Hepatocyte (in vitro differentiated cells): ENCODE data around the gene ANKS3. TPM values are rescaled to one million over a fixed set of nuclear protein-coding genes. Genes with fewer than 3 reads are reported as not detected.
A peak's percentile ranks its signal among the peaks of the same experiment; 100 is the strongest.
"Not testable (repeated sequence)": the region's sequence is repeated elsewhere in the genome, so short reads cannot be mapped to it uniquely, and the experiment has no call there.

Experiments
- DNase-seq: peaks from one replicate; pipeline ENCODE4 v3.0.0-alpha.2; 2016; ENCODE audit warnings: low spot score
- H2AFZ ChIP-seq: fragments of 200-600 bp; sonication (generic); 2 replicates; pipeline ENCODE4 v1.6.0; 2016; ENCODE audit warnings: antibody characterized with exemption, mild to moderate bottlenecking
- H3K27ac ChIP-seq: fragments of 200-600 bp; sonication (generic); 2 replicates; pipeline ENCODE4 v1.5.1; 2016; ENCODE audit warnings: mild to moderate bottlenecking
- H3K27me3 ChIP-seq: fragments of 200-600 bp; sonication (generic); 2 replicates; pipeline ENCODE4 v1.6.1; 2016
- H3K36me3 ChIP-seq: fragments of 200-600 bp; sonication (generic); replicated peaks from 2 replicates; pipeline ENCODE4 v1.5.1; 2016; ENCODE audit warnings: low read depth; ENCODE audit not compliant: insufficient read depth
- H3K4me1 ChIP-seq: fragments of 200-600 bp; sonication (generic); 2 replicates; pipeline ENCODE4 v1.5.1; 2016; ENCODE audit warnings: mild to moderate bottlenecking, moderate library complexity; ENCODE audit not compliant: insufficient read depth
- H3K4me2 ChIP-seq: fragments of 200-600 bp; sonication (generic); 2 replicates; pipeline ENCODE4 v1.6.0; 2016
- H3K4me3 ChIP-seq: fragments of 200-600 bp; sonication (generic); 2 replicates; pipeline ENCODE4 v1.5.1; 2016; ENCODE audit warnings: mild to moderate bottlenecking
- H3K79me2 ChIP-seq: fragments of 200-600 bp; sonication (generic); 2 replicates; pipeline ENCODE4 v1.6.0; 2017; ENCODE audit warnings: mild to moderate bottlenecking
- H3K9me2 ChIP-seq: fragments of 200-600 bp; sonication (generic); replicated peaks from 2 replicates; pipeline ENCODE4 v1.6.0; 2017; ENCODE audit warnings: mild to moderate bottlenecking; ENCODE audit not compliant: insufficient read depth
- H3K9me3 ChIP-seq: fragments of 200-600 bp; sonication (generic); 2 replicates; pipeline ENCODE4 v1.5.1; 2016; ENCODE audit warnings: low read depth, mild to moderate bottlenecking
- H4K20me1 ChIP-seq: fragments of 200-600 bp; sonication (generic); 2 replicates; pipeline ENCODE4 v1.6.0; 2016; ENCODE audit warnings: mild to moderate bottlenecking; ENCODE audit not compliant: insufficient read depth, poor library complexity, severe bottlenecking
- CTCF ChIP-seq: fragments of 200-600 bp; sonication (generic); IDR thresholded peaks from 2 replicates; pipeline ENCODE4 v1.5.1; 2016; ENCODE audit warnings: antibody characterized with exemption, mild to moderate bottlenecking; ENCODE audit not compliant: poor library complexity
- EZH2 ChIP-seq: fragments of 200-600 bp; sonication (generic); IDR thresholded peaks from 2 replicates; pipeline ENCODE4 v1.6.1; 2016; ENCODE audit warnings: antibody characterized with exemption, mild to moderate bottlenecking, borderline replicate concordance
- EZH2phosphoT487 ChIP-seq: fragments of 200-600 bp; sonication (generic); IDR thresholded peaks from one replicate; pipeline ENCODE4 v1.6.1; 2018; ENCODE audit warnings: antibody characterized with exemption, mild to moderate bottlenecking, low read depth, moderate library complexity; ENCODE audit not compliant: unreplicated experiment, severe bottlenecking
- WGBS: methylation state at CpG from one replicate; pipeline ENCODE4 v1.1.6; 2016; ENCODE audit warnings: low lambda C conversion rate; ENCODE audit errors: missing lambda C conversion rate; 5-methylcytosine and 5-hydroxymethylcytosine counted together
- polyA plus RNA-seq: library from polyadenylated mRNA; unstranded; fragments of >200 nt; fragmentation: Nextera tagmentation; extraction: Ambion mirVana; gene quantifications from 2 replicates; pipeline ENCODE4 v1.2.1, GENCODE V29; 2016
- total RNA-seq: library from RNA; depleted of rRNA; stranded (reverse); fragments of >200 nt; gene quantifications from 2 replicates; pipeline ENCODE4 v1.2.3, GENCODE V29; 2014

ANKS3 gene
- total and polyA plus RNA-seq, 2 experiments from 2014 or later, result 11.7 to 17.4 TPM

DNA sequence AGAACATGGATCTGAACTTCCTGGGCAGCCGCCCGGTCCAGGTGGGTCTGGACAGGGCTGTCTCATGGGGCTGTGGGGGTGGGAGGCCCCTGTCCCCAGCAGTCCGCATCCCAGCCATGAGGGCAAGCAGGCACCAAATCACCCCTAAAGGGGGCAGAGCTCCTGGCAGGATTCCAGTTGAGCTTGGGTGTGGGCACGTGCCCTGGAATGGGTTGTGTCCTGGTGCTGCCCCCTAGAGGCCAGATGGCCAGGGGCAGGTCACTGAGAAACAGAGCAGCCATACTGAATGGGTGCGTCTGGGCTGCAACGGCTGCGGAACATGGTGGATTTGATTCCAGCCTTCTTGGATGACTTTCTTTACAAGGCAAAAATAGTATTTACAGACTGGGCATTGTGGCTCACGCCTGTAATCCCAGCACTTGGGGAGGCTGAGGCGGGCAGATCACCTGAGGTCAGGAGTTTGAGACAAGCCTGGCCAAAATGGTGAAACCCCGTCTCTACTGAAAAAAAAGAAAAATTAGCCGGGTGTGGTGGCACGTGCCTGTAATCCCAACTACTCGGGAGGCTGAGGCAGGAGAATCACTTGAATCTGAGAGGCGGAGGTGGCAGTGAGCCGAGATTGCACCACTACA, 83.5 kb downstream of the ANKS3 start:
- TF ChIP-seq CTCF, result peak; percentile 59
- H3K27ac ChIP-seq, H3K4me3 ChIP-seq, H3K36me3 ChIP-seq, H3K27me3 ChIP-seq, H4K20me1 ChIP-seq, H3K4me2 ChIP-seq, H2AFZ ChIP-seq, H3K9me2 ChIP-seq, H3K9me3 ChIP-seq: not testable (repeated sequence)
- DNase-seq, result peak; percentile 71
- Histone ChIP-seq H3K4me1 (peaks cover 24% of the 10 kb centered on the region), H3K79me2 (peaks cover 45% of the 10 kb centered on the region)
- WGBS, result 95% methylated on average over 15 of the region's 15 CpGs

- Histone ChIP-seq H3K4me2 (no peak overlapping the region), H3K4me1 (peaks cover 20% of the 10 kb centered on the region), H3K9me3 (no peaks in the 10 kb centered on the region), H3K36me3 (no peaks in the 10 kb centered on the region), H3K9me2 (no peaks in the 10 kb centered on the region), H3K4me3 (no peak overlapping the region), H3K27ac (no peak overlapping the region), H3K79me2 (peaks cover 52% of the 10 kb centered on the region), H4K20me1 (peaks cover 10% of the 10 kb centered on the region), H2AFZ (no peak overlapping the region), H3K27me3 (no peaks in the 10 kb centered on the region)
- TF ChIP-seq EZH2phosphoT487, result no peak
- TF ChIP-seq EZH2, result no peak
- TF ChIP-seq CTCF, result no peak
- 94% methylated on average over 25 of the region's 25 CpGs for WGBS
- no peak for DNase-seq
Observed at GRCh38 chr16:4649744-4650442, 84.2 kb downstream of the ANKS3 start.

- H4K20me1 ChIP-seq, result peaks cover 11% of the 10 kb centered on the region
- no peaks in the 10 kb centered on the region for H3K9me3 ChIP-seq
- no peaks in the 10 kb centered on the region for H3K36me3 ChIP-seq
- H3K4me2 ChIP-seq, result no peak overlapping the region
- H3K27ac ChIP-seq, result no peak overlapping the region
- no peaks in the 10 kb centered on the region for H3K9me2 ChIP-seq
- no peak overlapping the region for H3K4me3 ChIP-seq
- 98% methylated on average over 13 of the region's 13 CpGs for WGBS
- H2AFZ ChIP-seq, result no peak overlapping the region
- TF ChIP-seq CTCF (no peak), EZH2phosphoT487 (no peak)
- peaks cover 61% of the 10 kb centered on the region for H3K79me2 ChIP-seq
- no peak for DNase-seq
- H3K4me1 ChIP-seq, result peaks cover 13% of the 10 kb centered on the region
- no peaks in the 10 kb centered on the region for H3K27me3 ChIP-seq
Observed at GRCh38 chr16:4648917-4649316, 85.2 kb downstream of the ANKS3 start.
